PC-9 (cell line): ENCODE results near the gene EGLN1. TPM values are rescaled to one million over a fixed set of nuclear protein-coding genes. Genes with fewer than 3 reads are reported as not detected.

Experiments
- BruUV-seq: library from RNA; stranded (reverse); fragments of 400-500 nt; replicated peaks from 2 replicates; lab custom pipeline; 2021; lab: Mats Ljungman, UMichigan
- CTCF ChIA-PET: fragments of 300-600 bp; sonication (Branson Sonifier 250); formaldehyde crosslinking; loops from one replicate; lab custom pipeline; 2022; ENCODE audit warnings: antibody characterized with exemption; lab: Charles Lee
- POLR2A ChIA-PET: fragments of 300-600 bp; sonication (Branson Sonifier 250); formaldehyde crosslinking; loops from one replicate; lab custom pipeline; 2022; ENCODE audit warnings: antibody characterized with exemption; ENCODE audit not compliant: unreplicated experiment; lab: Charles Lee
- DNase-seq, 2 experiments: peaks; one replicate each; pipeline versions ENCODE4 v3.0.0 to v3.0.0-alpha.2; 2015 to 2022; ENCODE audit warnings: mixed read lengths in 1 of 2
- H2AFZ ChIP-seq: fragments of 200-600 bp; sonication (generic); 2 replicates; pipeline ENCODE4 v1.8.1; 2017; ENCODE audit warnings: antibody characterized with exemption
- H3F3A ChIP-seq: fragments of 200-600 bp; sonication (generic); 2 replicates; pipeline ENCODE4 v1.8.1; 2017; ENCODE audit warnings: antibody characterized with exemption, mild to moderate bottlenecking, low read depth; ENCODE audit not compliant: insufficient read depth
- H3K27ac ChIP-seq: fragments of 200-600 bp; sonication (generic); 2 replicates; pipeline ENCODE4 v1.6.1; 2016; ENCODE audit warnings: mixed run types
- H3K27me3 ChIP-seq: fragments of 200-600 bp; sonication (generic); 2 replicates; pipeline ENCODE4 v1.6.1; 2016; ENCODE audit warnings: low read depth, mixed run types; ENCODE audit not compliant: insufficient read depth
- H3K36me3 ChIP-seq: fragments of 200-600 bp; sonication (generic); 2 replicates; pipeline ENCODE4 v1.6.1; 2016; ENCODE audit warnings: low read depth, mixed run types
- H3K4me1 ChIP-seq: fragments of 200-600 bp; sonication (generic); replicated peaks from 2 replicates; pipeline ENCODE4 v1.6.1; 2016; ENCODE audit warnings: mixed run types; ENCODE audit not compliant: insufficient read depth
- H3K4me2 ChIP-seq: fragments of 200-600 bp; sonication (generic); 2 replicates; pipeline ENCODE4 v1.6.1; 2017; ENCODE audit warnings: mixed run types
- H3K4me3 ChIP-seq: fragments of 200-600 bp; sonication (generic); 2 replicates; pipeline ENCODE4 v1.6.1; 2016; ENCODE audit warnings: mixed run types
- H3K79me2 ChIP-seq: fragments of 200-600 bp; sonication (generic); 2 replicates; pipeline ENCODE4 v1.6.1; 2017; ENCODE audit warnings: low read depth, mixed run types
- H3K9me2 ChIP-seq: fragments of 200-600 bp; sonication (generic); 2 replicates; pipeline ENCODE4 v1.8.1; 2017; ENCODE audit warnings: mild to moderate bottlenecking; ENCODE audit not compliant: insufficient read depth
- H3K9me3 ChIP-seq: fragments of 200-600 bp; sonication (generic); 2 replicates; pipeline ENCODE4 v1.8.1; 2016; ENCODE audit warnings: low read depth; ENCODE audit not compliant: insufficient read depth
- H4K20me1 ChIP-seq: fragments of 200-600 bp; sonication (generic); 2 replicates; pipeline ENCODE4 v1.8.1; 2017; ENCODE audit not compliant: insufficient read depth
- CTCF ChIP-seq: fragments of 200-600 bp; sonication (generic); conservative IDR thresholded peaks from 2 replicates; pipeline ENCODE4 v1.6.1; 2017; ENCODE audit warnings: mixed run types, antibody characterized with exemption, mild to moderate bottlenecking, moderate library complexity
- EZH2 ChIP-seq: fragments of 200-600 bp; sonication (generic); IDR thresholded peaks from 2 replicates; pipeline ENCODE4 v1.8.0; 2017; ENCODE audit warnings: antibody characterized with exemption, low read depth
- intact Hi-C: fragments of 100-400 bp; cut with micrococcal nuclease; formaldehyde crosslinking; loops from one replicate; pipeline ENCODE4 v1.10.0; 2022; ENCODE audit not compliant: unreplicated experiment
- total RNA-seq: library from RNA; stranded (reverse); gene quantifications from 2 replicates; pipeline ENCODE4 v1.2.3, GENCODE V29; 2021

The EGLN1 gene
- total RNA-seq, 1 experiment from 2014 or later = 18.8 TPM

- DNase-seq = peak in 1 of 2 experiments; percentile 41
- Histone ChIP-seq H3K9me2 (no peaks in the 10 kb centered on the region), H3K36me3 (no peaks in the 10 kb centered on the region), H4K20me1 (no peaks in the 10 kb centered on the region), H2AFZ (peak overlapping the region; percentile 86), H3K27ac (0 out of 2 replicates have a peak overlapping the region, but pooled peaks have one; percentile 18), H3K9me3 (no peaks in the 10 kb centered on the region), H3K4me1 (peaks cover 48% of the 10 kb centered on the region), H3K79me2 (peaks cover 58% of the 10 kb centered on the region), H3K27me3 (no peaks in the 10 kb centered on the region), H3K4me2 (peak overlapping the region; percentile 96), H3K4me3 (peak overlapping the region; percentile 89), H3F3A (peaks cover 8% of the 10 kb centered on the region)
- TF ChIP-seq CTCF = no peak
- TF ChIP-seq EZH2 = no peak
- intact Hi-C loops = loop anchor here (2.0 kb wide), 2 partner anchors 26 to 62 kb away; no protein-coding TSS in a partner anchor
- TSS peak; percentile 27 for BruUV-seq
- ChIA-PET CTCF (no interaction called here), POLR2A (interaction anchor here (0.6 kb wide), 1 partner anchor 738 kb away, joined by 5 read pairs; no protein-coding TSS in a partner anchor)
These were observed 1.7 kb downstream of the EGLN1 start for GRCh38 chr1:231420299-231420958.

- no peaks in the 10 kb centered on the region for H3K9me3 ChIP-seq
- H3K4me2 ChIP-seq = peak overlapping the region; percentile 96
- no peaks in the 10 kb centered on the region for H3K9me2 ChIP-seq
- peaks cover 64% of the 10 kb centered on the region for H3K79me2 ChIP-seq
- H3K27ac ChIP-seq = 0 out of 2 replicates have a peak overlapping the region, but pooled peaks have one; percentile 18
- no peaks in the 10 kb centered on the region for H3K36me3 ChIP-seq
- intact Hi-C loops = loop anchor here (2.0 kb wide), 2 partner anchors 25 to 61 kb away; no protein-coding TSS in a partner anchor
- CTCF ChIA-PET = no interaction called here
- H3F3A ChIP-seq = peaks cover 8% of the 10 kb centered on the region
- no peaks in the 10 kb centered on the region for H4K20me1 ChIP-seq
- no peaks in the 10 kb centered on the region for H3K27me3 ChIP-seq
- H3K4me3 ChIP-seq = peak overlapping the region; percentile 89
- TF ChIP-seq CTCF (no peak), EZH2 (no peak)
- BruUV-seq = no TSS peak
- DNase-seq = no peak
- peaks cover 48% of the 10 kb centered on the region for H3K4me1 ChIP-seq
- POLR2A ChIA-PET = no interaction called here
- peak overlapping the region; percentile 86; the same call in 1 of the 2 replicates for H2AFZ ChIP-seq
These were observed 2.3 kb downstream of the EGLN1 start for GRCh38 chr1:231419738-231420298.

GRCh38 chr1:231419147-231419546 lies 2.9 kb downstream of the EGLN1 start:
- Histone ChIP-seq H3K4me3 (peak overlapping the region; percentile 89), H4K20me1 (no peaks in the 10 kb centered on the region), H3F3A (peaks cover 8% of the 10 kb centered on the region), H3K9me2 (no peaks in the 10 kb centered on the region), H3K27me3 (no peaks in the 10 kb centered on the region), H3K9me3 (no peaks in the 10 kb centered on the region), H3K79me2 (peaks cover 71% of the 10 kb centered on the region), H3K4me1 (peaks cover 44% of the 10 kb centered on the region), H3K27ac (no peak overlapping the region), H3K4me2 (peak overlapping the region; percentile 96), H3K36me3 (no peaks in the 10 kb centered on the region), H2AFZ (no peak overlapping the region)
- no TSS peak for BruUV-seq
- ChIA-PET CTCF (no interaction called here), POLR2A (interaction anchor here (0.6 kb wide), 1 partner anchor 1663 kb away, joined by 4 read pairs; no protein-coding TSS in a partner anchor)
- intact Hi-C loops = no loop called here
- no peak for DNase-seq
- TF ChIP-seq EZH2 (no peak), CTCF (no peak)
